ENCODE data around the gene C16orf95. TPM values are rescaled to one million over a fixed set of nuclear protein-coding genes. Genes with fewer than 3 reads are reported as not detected.

Gene C16orf95
- total RNA-seq, 1 donor from 2014 or later = 2.6 TPM

DNA sequence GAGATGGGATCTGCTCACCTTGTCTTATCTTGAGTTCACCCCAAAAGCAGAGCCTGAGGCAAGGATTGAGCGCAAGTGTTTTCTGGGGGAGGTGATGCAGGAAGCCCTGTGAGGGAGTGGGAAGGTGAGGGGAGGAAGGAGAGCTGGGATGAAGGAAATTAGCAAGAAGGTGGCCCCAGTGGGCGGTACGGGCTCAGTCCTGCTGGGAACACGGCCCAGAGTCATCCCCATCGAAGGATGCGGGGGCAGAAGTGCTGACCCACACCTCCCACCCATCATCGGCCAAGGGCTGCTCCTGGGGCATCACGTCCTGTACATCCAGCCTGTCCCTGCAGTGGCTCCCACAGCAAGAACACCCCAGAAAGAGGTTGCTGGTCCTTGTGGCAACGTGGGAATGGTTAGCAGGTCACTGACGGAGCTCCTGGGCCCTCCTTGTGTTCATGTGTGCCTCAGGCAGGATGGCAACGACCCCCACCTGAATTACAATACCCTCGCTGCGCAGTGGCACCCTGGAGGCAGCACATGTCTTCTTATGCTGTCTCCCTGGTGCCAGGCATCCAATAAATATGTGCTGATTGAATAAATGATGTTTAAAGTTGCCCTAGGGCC lies 18.2 kb downstream of the C16orf95 start:
- no peak for DNase-seq
- no peak for ATAC-seq
- intact Hi-C loops (cut with micrococcal nuclease) = no loop called here

DNA sequence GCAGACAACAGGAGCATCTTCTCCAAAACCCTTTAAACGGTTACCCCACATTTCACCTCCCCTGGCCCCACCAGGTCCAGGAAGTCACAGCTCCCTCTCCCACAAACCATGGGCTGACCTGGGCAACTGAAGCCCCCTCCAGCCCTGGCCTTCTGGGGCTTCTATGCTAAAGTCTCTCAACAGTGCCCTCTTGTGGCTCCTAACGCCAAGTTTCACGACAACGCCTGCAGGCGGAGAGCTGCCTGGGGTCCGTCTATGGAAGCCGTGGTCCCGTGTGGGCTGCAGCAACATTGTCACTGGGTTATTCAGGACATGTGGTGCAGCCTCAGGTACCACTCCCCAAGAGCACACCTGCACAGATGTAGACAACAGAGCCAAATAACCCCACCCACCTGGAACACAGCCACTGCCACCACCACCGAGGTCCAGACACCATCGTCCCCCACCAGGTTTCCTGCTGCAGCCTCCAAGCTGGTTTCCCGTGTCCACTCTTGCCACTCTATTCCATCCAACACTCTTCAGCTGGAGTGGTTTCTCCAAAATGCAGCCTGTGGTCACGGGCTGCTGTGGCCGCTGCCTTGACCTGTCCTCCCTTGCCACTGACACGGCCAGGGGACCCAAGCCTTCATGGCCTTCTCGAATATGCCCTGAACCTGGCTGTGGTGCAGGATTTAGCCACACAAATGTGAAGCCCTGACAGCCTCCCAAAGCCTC lies 19.1 kb downstream of the C16orf95 start:
- DNase-seq = no peak
- intact Hi-C loops (cut with micrococcal nuclease) = no loop called here
- peak; percentile 58 for ATAC-seq

DNA sequence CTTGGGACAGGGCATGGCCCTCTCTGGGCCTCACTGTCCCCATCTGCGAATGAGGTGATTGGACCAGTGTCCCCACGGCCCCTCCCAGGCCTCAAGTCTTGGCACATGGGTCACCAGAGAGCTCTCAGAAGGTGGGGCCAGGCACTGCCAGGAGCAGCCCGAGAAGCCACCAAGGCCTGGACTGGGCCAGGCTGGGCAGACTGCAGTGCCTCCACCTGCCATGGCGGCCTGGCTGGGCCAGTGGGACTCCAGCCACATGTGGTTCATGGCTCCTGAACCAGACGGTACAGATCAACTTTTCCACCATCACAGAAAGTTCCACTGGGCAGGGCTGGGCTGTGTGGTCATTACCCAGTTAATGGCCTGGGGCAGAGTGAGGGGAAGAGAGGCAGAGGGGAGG lies 19.8 kb downstream of the C16orf95 start:
- ATAC-seq (no peak), DNase-seq (no peak)
- intact Hi-C loops (cut with micrococcal nuclease) = no loop called here

DNA sequence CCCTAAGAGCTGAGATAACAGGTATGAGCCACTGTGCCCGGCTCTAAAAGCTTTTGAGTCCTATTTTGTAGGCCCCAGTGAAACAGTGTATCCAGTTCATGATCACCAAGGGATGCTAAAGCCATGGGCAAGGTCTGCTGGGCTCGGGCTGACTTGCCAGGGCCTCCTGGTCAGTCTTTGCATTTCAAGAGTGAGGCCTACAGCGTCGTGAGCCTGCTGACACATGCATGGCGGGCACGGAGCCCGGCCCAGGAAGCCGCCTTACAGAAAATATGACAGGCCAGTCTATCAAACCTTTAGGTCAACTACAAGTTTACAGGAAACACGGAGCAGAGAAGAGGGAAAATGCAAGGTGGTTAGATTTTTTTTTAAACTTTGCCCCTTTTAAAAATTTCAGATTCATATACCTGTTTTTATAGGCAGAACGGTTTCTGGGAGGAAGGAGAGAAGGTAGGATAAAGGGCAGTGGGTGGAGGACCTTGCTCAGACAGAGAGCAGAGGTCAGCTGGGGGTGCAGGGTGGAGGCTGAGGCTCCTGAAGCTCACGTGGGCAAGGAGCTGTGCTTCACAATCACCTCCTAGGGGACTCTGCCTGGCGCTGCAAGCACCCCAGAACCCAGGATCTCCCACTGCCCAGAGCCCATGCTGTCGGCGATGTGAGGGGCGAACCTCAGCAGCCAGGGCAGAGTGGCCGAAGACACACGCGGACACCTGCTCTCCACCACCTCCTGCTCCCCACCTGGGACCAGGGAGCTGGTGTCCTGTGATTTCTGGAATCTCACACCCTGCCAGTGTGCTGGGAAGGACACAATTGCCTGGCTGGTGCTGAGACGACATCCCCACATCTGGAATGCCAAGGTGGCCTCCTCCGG lies 21.3 kb downstream of the C16orf95 start:
- intact Hi-C loops (cut with micrococcal nuclease) = no loop called here

DNA sequence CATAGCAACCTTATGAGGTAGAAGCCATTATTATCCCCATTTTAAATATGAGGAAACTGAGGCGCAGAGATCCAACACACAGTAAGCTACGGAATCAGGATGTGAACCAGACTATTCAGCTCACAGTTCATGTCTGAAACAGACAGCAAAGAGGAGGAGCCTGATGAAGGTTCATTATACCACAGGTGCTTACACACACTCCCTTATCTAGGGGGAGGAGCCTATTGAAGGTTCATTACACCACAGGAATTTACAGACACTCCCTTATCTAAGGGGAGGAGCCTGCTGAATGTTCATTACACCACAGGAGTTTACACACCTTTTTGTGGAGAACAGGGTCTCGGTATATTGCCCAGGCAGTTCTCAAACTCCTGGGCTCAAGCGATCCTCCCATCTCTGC lies 21.9 kb downstream of the C16orf95 start:
- ATAC-seq = no peak
- DNase-seq = no peak
- intact Hi-C loops (cut with micrococcal nuclease) = no loop called here

More for the DNA sequence above, 21.3 kb downstream of the C16orf95 start:
- ATAC-seq = no peak
- no peak for DNase-seq

DNA sequence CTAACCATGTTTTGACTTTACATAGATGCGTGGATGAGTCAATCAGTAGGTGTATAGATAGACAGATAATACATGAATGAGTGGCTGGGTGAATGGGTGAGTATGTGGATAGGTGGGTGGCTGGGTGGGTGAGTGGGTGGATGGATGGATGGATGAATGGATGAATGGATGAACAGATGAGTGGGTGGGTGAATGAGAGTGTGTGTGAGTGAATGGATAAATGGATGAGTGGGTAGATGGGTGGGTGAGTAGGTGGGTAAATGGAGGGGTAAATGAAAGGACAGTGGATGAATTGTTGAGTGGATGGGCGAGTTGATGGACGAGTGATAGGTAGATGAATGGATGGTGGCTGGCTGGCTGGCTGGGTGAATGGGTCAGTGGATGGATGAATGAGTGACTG lies 23.2 kb downstream of the C16orf95 start:
- DNase-seq (no peak), ATAC-seq (no peak)
- intact Hi-C loops (cut with micrococcal nuclease) = no loop called here

DNA sequence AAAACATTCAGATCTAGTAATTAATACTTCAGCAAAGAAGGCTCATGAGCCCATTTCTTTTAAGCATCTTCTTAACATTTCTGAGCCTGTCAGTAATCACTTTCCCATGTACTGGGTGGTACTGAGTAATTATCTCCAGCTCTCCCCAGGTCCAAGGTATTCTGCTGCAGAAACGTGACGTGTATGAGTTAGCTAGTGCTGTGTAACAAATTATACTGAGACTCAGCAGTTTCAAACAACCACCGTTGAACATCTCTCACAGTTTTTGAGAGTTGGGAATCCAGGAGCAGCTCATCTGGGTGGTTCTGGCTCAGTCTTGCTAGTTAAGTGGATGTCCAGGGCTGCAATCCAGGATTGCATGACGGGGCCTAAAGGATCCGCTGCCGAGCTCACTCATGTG lies 25.2 kb downstream of the C16orf95 start:
- intact Hi-C loops (cut with micrococcal nuclease) = no loop called here
- DNase-seq = no peak
- ATAC-seq = no peak

DNA sequence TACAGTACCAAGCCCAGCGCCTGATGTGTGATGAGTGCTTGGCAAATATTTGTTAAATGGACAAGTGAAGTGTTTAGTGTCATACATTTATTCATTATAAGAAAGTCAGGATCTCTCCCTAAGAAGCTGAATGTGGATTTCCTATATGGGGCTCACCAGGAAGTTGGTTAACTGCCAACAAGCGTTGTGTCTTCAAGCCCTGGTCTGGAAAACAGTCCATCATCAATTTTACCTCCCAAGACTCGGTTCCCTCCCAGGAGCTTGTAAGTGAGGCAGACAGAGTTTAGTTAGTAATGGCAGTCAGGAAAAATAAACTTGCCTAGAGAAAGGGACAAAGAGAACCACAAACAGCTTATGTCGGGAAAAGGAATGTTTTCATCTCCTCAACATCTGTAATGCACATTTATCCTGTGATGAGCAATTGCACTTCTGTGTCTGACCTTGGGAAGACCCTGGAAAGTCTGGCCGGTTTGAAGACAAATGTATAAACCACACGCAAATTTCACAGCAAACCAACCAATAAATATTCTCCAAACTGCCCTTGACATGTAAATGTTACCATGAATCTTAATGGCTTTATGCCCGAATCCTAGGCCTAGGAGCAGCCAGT lies 28.3 kb downstream of the C16orf95 start:
- intact Hi-C loops (cut with micrococcal nuclease) = no loop called here
- DNase-seq (no peak), ATAC-seq (no peak)

DNA sequence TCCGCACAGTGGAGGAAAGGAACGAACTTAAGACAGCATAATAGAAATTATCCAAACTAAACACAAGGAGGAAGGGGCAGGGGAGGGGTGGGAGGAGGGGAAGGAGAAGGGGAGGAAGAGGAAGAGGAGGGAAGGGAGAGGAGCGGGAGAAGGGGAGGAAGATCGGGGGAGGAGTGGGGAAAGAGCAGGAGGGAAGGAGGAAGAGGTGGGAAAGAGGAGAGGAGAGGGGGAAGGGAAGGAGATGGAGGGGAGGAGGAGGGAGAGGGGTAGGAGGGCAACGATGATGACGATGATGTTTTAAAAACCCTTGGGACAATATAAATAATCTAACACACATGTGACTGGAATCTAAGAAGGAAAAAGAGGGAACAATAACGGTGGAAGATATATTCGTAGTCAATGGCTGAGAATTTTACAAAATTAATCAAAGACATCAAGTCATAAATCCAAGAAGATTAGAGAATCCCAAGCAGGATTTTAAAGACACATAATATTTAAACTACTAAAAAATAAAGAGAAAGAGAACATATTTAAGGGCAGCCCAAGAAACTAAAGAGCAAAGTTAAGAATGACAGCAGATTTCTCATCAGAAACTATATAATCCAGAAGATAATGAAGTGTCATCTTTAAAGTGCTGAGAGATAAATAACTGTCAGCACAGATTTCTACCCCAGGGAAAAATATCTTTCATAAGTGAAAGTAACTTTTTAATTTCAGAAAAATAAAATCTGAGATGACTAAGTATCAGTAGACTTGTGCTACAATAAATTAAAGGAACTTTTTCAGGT lies 30.2 kb downstream of the C16orf95 start:
- DNase-seq (no peak), ATAC-seq (no peak)
- intact Hi-C loops (cut with micrococcal nuclease) = no loop called here

DNA sequence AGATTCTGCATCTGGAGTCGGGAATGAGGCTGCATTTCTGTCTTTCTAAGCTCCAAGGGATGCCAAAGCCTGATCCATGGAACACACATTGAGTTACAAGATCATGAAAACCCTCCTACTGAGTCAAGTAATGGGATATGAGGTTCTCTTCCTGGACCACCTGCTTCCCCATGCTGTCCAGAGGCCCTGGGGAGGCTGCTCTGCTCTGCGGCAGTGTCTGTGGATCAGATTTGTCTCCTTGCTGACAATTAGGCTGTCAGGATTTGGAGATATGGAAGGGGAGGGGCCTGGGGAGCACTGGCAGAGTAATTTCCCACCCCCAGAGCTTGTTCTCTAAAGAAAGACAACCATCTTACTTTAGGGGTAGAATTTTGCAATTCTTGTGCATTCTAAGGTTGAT lies 33.0 kb downstream of the C16orf95 start:
- DNase-seq (no peak), ATAC-seq (no peak)
- intact Hi-C loops (cut with micrococcal nuclease) = no loop called here

DNA sequence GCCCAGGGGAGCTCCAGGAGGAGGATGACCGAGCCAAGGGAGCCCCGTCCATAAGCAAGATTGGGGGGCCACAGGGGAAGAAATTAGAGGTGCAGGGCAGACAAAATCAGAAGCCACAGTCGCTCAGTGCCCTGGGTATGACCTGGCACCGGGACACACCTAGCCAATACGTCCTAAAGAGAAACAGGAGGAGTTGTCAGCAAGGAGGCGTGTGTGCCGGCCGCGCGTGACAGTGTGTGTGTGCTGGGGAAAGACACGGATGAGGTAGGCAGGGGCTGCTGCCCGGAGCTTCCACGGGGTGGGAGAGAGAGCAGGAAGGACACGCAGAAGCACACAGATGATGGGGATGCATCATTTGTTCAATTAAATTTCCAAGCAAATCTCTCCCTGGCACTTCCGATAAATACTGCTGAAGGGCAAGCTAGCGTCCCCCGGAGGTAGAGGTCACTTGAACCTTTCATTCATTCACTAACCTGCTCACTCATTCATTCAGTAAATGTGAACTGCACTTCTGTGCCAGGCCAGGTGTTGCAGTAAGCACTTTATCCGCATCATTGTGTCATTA lies 38.0 kb downstream of the C16orf95 start:
- intact Hi-C loops (cut with micrococcal nuclease) = loop anchor here (5.0 to 10.0 kb wide), 2 partner anchors 214 to 717 kb away; no protein-coding TSS in a partner anchor
- no peak for DNase-seq
- ATAC-seq = no peak

DNA sequence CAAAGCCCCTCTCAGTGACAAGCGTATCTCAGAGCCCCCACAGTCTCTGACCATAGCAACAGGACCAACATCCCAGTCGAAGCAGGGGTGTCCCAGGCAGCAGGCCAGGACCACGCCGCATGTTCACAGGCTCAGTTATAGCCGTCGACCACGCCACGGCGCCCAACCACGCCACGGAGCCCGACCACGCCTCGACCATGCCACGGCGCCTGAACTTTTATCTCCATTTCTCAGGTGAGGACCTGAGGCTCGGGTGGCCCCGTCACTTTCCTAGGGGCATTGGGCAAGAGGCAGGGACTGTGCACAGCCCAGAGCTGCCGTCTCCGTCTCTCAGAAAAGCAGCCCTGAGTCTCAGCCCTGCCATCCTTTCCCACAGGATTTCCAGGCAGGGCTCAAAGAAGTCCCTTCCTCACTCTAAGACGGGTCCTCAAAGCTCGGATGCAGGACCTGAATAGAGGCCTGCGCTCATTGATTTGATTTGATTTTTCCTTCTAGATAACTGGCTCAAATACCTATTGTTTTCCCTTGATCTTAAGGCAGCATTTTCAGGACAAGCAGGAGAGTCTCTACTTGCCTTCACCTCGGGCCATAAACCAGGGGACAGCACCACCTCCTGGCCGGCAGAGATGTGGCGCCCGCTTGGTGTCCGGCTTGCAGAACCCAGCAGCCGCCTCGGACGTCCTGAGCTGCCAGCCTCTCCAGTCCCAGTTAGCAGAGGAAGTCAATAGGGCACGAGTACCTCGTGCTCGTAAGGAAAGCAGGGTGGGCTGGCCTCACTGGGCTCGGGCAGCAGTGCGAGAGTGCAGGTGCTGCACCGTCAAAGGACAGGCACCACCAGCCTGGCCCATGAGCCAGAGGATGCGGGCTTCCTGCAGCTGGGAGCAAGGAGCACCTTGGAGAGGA lies 38.8 kb downstream of the C16orf95 start:
- DNase-seq (peak; percentile 86), ATAC-seq (peak; percentile 98)
- intact Hi-C loops (cut with micrococcal nuclease) = loop anchor here (5.0 to 10.0 kb wide), 2 partner anchors 214 to 716 kb away; no protein-coding TSS in a partner anchor

DNA sequence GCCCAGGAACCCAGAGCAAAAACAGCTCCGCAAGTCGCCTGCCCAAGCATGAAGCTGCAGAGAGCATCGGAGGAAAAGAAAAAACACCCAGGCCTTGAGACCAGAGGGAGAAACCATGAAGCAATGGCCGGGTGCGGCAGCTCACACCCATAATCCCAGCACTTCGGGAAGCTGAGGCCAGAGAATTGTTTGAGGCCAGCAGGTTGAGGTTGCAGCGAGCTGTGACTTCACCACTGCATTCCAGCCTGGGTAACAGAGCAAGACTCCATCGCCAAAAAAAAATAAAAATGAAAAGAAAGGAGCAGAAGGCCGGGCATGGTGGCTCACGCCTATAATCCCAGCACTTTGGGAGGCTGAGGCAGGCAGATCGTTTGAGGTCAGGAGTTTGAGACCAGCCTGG lies 40.3 kb downstream of the C16orf95 start:
- DNase-seq = no peak
- intact Hi-C loops (cut with micrococcal nuclease) = loop anchor here (5.0 to 10.0 kb wide), 2 partner anchors 212 to 715 kb away; no protein-coding TSS in a partner anchor
- no peak for ATAC-seq

DNA sequence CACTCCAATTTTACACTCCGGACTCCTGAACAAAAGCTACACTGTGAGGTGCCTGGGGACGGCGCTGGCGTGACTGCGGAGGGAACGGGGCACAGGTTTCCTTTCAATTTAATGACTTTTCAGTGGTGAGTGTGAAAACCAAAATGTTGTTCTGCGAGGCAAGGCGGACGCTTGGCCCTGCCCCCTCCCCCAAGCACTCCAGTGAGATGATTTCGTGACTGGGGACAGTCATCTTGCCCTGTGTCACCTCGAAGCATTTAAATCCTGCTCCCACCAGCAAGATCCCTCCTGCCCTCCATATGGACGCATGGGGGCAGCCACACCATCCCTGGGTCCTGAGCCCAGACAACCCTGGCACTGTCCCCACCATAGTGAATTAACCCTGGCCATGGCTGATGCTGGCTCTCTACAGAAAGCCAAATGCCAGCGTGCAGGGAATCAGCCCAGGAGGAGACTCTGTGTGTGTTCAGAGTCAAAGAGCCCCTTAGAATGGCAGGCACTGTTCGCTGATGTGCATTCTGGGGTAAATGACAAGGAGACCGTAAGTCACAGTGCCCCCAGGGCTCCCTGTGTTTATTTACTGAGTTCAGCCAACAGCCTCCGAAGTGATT lies 41.0 kb downstream of the C16orf95 start:
- ATAC-seq (no peak), DNase-seq (no peak)
- intact Hi-C loops (cut with micrococcal nuclease) = loop anchor here (5.0 to 10.0 kb wide), 2 partner anchors 211 to 714 kb away; no protein-coding TSS in a partner anchor

DNA sequence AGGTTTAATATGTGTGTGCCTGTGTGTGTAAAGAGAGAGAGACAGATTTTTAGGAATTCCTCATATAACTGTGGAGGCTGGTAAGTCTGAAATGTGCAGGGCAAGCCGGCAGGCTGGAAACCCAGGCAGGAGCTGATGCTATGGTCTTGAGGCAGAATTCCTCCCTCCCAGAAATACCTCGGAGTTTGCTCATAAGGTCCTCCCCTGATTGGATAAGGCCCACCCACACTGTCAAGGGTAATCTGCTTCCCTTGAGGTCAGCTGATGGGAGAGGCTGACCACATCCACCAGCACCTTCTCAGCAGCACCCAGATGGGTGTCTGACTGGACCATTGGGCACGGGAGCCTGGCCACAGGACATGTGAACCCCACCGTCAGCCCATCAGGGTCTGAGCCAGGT lies 42.4 kb downstream of the C16orf95 start:
- ATAC-seq (no peak), DNase-seq (no peak)
- intact Hi-C loops (cut with micrococcal nuclease) = loop anchor here (5.0 to 10.0 kb wide), 2 partner anchors 210 to 712 kb away; no protein-coding TSS in a partner anchor

DNA sequence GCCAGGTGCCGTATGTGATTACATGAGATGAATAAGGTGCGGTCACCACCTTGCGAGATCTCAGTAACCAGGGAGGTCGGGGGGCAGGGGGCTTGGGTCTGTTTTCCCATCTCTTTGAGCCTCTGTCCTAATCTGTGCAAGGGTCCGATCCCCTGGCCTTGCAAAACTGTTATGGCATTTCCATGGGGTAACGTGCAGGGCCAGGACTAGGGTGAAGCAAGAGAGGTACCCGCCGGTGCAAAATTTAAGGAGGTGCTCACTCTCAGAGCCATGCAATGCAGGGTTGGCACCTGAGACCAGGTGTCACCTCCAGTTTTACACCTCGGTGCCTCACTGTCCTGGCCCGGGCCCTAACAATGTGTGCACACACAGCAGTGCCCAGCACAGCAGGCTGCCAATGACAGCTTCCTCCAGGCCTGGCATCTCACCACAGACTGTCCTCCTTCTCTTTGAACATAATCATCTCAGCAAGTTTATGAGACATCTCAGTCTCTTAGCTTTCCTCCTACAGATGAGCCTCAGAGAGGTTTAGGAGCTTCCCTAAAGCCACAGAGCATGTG lies 43.6 kb downstream of the C16orf95 start:
- ATAC-seq = no peak
- no peak for DNase-seq
- intact Hi-C loops (cut with micrococcal nuclease) = loop anchor here (10.0 kb wide), 1 partner anchor 209 kb away; no protein-coding TSS in a partner anchor
